NCI-H2196 (cell line): ENCODE results near the gene PTH2R.

Source experiments
- DNase-seq: peaks from one replicate; lab custom pipeline; 2025; ENCODE audit not compliant: unreplicated experiment; lab: John Stamatoyannopoulos, UW

The PTH2R gene

DNA sequence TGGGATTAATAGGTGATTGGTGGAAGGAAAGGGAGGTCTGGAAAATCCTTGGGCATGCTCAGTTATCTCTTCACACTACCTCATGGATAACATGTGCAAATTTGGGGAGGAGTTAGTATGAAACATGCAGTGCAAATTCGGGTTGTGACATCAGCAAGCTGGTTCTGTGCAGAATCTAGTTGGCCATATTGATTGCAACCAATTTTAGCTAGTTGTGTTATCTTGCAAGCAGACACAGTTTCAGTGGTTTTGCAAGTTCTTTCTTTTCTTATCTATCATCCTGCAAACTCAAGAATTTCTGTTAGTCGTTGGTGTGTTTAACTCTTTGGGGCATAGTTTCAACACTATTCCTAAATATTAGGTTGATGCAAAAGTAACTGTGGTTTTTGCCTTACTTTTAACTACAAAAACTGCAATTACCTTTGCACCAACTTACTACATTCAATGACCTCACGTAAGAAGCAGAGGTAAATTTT is 135.4 kb downstream of the PTH2R start:
- no peak for DNase-seq

DNA sequence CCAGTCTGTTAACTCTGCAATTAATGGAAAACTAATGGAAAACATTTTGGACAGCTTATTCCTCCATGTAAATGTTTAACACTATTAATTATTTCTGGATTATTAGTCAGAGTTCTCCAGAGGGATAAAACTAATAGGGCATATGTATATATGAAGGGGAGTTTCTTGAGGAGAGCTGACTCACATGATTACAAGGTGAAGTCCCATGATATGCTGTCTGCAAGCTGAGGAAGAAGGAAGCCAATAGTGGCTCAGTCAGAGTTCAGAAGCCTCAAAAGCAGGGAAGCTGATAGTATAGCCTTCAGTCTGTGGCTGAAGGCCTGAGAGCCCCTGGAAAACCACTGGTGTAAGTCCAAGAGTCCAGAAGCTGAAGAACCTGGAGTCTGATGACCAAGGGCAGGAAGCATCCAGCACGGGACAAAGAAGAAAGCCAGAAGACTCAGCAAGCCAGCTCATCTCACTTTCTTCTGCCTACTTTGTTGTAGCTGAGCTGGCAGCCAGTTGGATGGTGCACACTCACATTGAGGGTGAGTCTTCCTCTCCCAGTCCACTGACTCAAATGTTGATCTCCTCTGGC is 136.0 kb downstream of the PTH2R start:
- no peak for DNase-seq
